Measurements from ENCODE around the gene EVPLL. TPM values are rescaled to one million over a fixed set of nuclear protein-coding genes. Genes with fewer than 3 reads are reported as not detected.

EVPLL gene
- total RNA-seq, 4 donors from 2014 or later: not detected

GRCh38 chr17:18339933-18340332, 37.6 kb upstream of the EVPLL start:
- Histone ChIP-seq H3K27ac (no peak overlapping the region), H3K4me1 (no peaks in the 10 kb centered on the region), H3K4me3 (no peak overlapping the region), H3K27me3 (no peaks in the 10 kb centered on the region), H3K9me3 (no peaks in the 10 kb centered on the region), H3K36me3 (peaks cover 0 to 31% of the 10 kb centered on the region in 2 donors)
- ATAC-seq: no peak
- no peak for TF ChIP-seq CTCF (IDR thresholded peaks at IDR 0.05 in 4 of 5, conservative IDR thresholded peaks at IDR 0.05 in 1 of 5)
- in situ Hi-C loops (cut with MboI; ENCODE audit: low sequenced_read_pairs in 4 of 4) (no loop called here), intact Hi-C loops (cut with DNase I; ENCODE audit: low total_unique reads) (no loop called here)
- DNase-seq: no peak

- Histone ChIP-seq H3K4me3 (no peak overlapping the region), H3K36me3 (peaks cover 0 to 46% of the 10 kb centered on the region in 2 donors), H3K27ac (no peak overlapping the region), H3K4me1 (no peaks in the 10 kb centered on the region), H3K9me3 (no peaks in the 10 kb centered on the region), H3K27me3 (no peaks in the 10 kb centered on the region)
- DNase-seq: no peak
- in situ Hi-C loops (cut with MboI; ENCODE audit: low sequenced_read_pairs in 4 of 4) (no loop called here), intact Hi-C loops (cut with DNase I; ENCODE audit: low total_unique reads) (no loop called here)
- TF ChIP-seq CTCF (IDR thresholded peaks at IDR 0.05 in 4 of 5, conservative IDR thresholded peaks at IDR 0.05 in 1 of 5): no peak
- TF ChIP-seq POLR2A (IDR thresholded peaks at IDR 0.05): no peak
- no peak for ATAC-seq
These were observed 33.6 kb upstream of the EVPLL start for GRCh38 chr17:18344021-18344420.

GRCh38 chr17:18353541-18353940, 24.0 kb upstream of the EVPLL start:
- TF ChIP-seq CTCF (IDR thresholded peaks at IDR 0.05 in 4 of 5, conservative IDR thresholded peaks at IDR 0.05 in 1 of 5): no peak
- Histone ChIP-seq H3K27me3 (no peaks in the 10 kb centered on the region), H3K27ac (no peak overlapping the region), H3K36me3 (peaks cover 0 to 20% of the 10 kb centered on the region in 2 donors), H3K4me3 (no peak overlapping the region), H3K4me1 (no peaks in the 10 kb centered on the region), H3K9me3 (no peaks in the 10 kb centered on the region)
- intact Hi-C loops (cut with DNase I; ENCODE audit: low total_unique reads): no loop called here
- DNase-seq (no peak), ATAC-seq (no peak)
- in situ Hi-C loops (cut with MboI; ENCODE audit: low sequenced_read_pairs in 4 of 4): no loop called here

GRCh38 chr17:18356624-18357023, 21.0 kb upstream of the EVPLL start:
- Histone ChIP-seq H3K4me1 (peaks cover 0 to 1% of the 10 kb centered on the region in 2 donors), H3K4me3 (no peak overlapping the region), H3K36me3 (peaks cover 0 to 22% of the 10 kb centered on the region in 2 donors), H3K27me3 (no peaks in the 10 kb centered on the region), H3K9me3 (no peaks in the 10 kb centered on the region), H3K27ac (peak overlapping the region in 2 of 4 donors; percentile 36 to 65)
- DNase-seq: peak; percentile 32 to 55
- in situ Hi-C loops (cut with MboI; ENCODE audit: low sequenced_read_pairs in 4 of 4) (no loop called here), intact Hi-C loops (cut with DNase I; ENCODE audit: low total_unique reads) (no loop called here)
- ATAC-seq: peak; percentile 51 to 81
- no peak for TF ChIP-seq CTCF (IDR thresholded peaks at IDR 0.05 in 4 of 5, conservative IDR thresholded peaks at IDR 0.05 in 1 of 5)
- TF ChIP-seq POLR2A (IDR thresholded peaks at IDR 0.05): peak in 1 of 2 donors; percentile 6

- in situ Hi-C loops (cut with MboI; ENCODE audit: low sequenced_read_pairs in 4 of 4): no loop called here
- TF ChIP-seq CTCF (IDR thresholded peaks at IDR 0.05 in 4 of 5, conservative IDR thresholded peaks at IDR 0.05 in 1 of 5) (no peak), POLR2A (IDR thresholded peaks at IDR 0.05) (no peak)
These were observed 17.1 kb upstream of the EVPLL start for GRCh38 chr17:18360518-18360917.

More at GRCh38 chr17:18360518-18360917, 17.1 kb upstream of the EVPLL start:
- intact Hi-C loops (cut with DNase I; ENCODE audit: low total_unique reads): no loop called here
- Histone ChIP-seq H3K36me3 (peaks cover 0 to 7% of the 10 kb centered on the region in 2 donors), H3K27ac (no peak overlapping the region), H3K9me3 (no peaks in the 10 kb centered on the region), H3K27me3 (no peaks in the 10 kb centered on the region), H3K4me3 (no peak overlapping the region), H3K4me1 (peaks cover 12 to 19% of the 10 kb centered on the region in 2 donors)
- DNase-seq (no peak), ATAC-seq (no peak)

All from gastrocnemius medialis (tissue), 4 donors.